Neural cell (in vitro differentiated cells): Measurements from ENCODE around the gene SOAT1.

ENCODE experiments used
- RAD21 ChIP-seq: fragments of 450-650 bp; conservative IDR thresholded peaks from 2 replicates; pipeline ENCODE4 v1.6.1; 2014; ENCODE audit warnings: antibody characterized with exemption, mild to moderate bottlenecking, moderate library complexity
- TAF1 ChIP-seq: IDR thresholded peaks from 2 replicates; pipeline ENCODE4 v1.6.1; 2012; ENCODE audit warnings: low read depth
- TF ChIP-seq, protein P1 (sequence below): fragments of 450-650 bp; IDR thresholded peaks from 2 replicates; pipeline ENCODE4 v1.5.1; 2014; ENCODE audit warnings: antibody characterized with exemption, mild to moderate bottlenecking, moderate library complexity; ENCODE audit not compliant: poor library complexity, severe bottlenecking
- TF ChIP-seq, protein P2 (sequence below): IDR thresholded peaks from 2 replicates; pipeline ENCODE4 v1.6.1; 2012; ENCODE audit warnings: borderline replicate concordance

DNA sequence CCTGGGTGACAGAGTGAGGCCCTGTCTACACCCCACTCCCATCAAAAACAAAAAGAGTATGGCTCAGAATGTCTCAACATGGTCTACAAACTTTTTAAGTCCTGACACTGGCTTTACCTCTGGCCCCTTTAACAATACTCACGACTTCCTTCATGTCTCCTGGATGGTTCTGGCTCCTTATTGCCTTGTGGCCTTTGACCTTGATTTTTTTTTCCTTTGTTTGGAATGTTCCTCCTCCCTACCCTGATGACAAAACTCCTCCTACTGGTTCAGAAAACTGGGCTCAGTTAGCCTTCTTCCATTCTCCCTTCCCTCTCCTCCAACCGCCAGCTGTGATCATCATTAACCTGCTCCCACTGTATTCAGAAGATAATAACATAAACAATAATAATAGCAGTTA, 4.6 kb upstream of the SOAT1 start:
- TF ChIP-seq, protein P1, sequence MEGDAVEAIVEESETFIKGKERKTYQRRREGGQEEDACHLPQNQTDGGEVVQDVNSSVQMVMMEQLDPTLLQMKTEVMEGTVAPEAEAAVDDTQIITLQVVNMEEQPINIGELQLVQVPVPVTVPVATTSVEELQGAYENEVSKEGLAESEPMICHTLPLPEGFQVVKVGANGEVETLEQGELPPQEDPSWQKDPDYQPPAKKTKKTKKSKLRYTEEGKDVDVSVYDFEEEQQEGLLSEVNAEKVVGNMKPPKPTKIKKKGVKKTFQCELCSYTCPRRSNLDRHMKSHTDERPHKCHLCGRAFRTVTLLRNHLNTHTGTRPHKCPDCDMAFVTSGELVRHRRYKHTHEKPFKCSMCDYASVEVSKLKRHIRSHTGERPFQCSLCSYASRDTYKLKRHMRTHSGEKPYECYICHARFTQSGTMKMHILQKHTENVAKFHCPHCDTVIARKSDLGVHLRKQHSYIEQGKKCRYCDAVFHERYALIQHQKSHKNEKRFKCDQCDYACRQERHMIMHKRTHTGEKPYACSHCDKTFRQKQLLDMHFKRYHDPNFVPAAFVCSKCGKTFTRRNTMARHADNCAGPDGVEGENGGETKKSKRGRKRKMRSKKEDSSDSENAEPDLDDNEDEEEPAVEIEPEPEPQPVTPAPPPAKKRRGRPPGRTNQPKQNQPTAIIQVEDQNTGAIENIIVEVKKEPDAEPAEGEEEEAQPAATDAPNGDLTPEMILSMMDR = no peak
- TF ChIP-seq, protein P2, sequence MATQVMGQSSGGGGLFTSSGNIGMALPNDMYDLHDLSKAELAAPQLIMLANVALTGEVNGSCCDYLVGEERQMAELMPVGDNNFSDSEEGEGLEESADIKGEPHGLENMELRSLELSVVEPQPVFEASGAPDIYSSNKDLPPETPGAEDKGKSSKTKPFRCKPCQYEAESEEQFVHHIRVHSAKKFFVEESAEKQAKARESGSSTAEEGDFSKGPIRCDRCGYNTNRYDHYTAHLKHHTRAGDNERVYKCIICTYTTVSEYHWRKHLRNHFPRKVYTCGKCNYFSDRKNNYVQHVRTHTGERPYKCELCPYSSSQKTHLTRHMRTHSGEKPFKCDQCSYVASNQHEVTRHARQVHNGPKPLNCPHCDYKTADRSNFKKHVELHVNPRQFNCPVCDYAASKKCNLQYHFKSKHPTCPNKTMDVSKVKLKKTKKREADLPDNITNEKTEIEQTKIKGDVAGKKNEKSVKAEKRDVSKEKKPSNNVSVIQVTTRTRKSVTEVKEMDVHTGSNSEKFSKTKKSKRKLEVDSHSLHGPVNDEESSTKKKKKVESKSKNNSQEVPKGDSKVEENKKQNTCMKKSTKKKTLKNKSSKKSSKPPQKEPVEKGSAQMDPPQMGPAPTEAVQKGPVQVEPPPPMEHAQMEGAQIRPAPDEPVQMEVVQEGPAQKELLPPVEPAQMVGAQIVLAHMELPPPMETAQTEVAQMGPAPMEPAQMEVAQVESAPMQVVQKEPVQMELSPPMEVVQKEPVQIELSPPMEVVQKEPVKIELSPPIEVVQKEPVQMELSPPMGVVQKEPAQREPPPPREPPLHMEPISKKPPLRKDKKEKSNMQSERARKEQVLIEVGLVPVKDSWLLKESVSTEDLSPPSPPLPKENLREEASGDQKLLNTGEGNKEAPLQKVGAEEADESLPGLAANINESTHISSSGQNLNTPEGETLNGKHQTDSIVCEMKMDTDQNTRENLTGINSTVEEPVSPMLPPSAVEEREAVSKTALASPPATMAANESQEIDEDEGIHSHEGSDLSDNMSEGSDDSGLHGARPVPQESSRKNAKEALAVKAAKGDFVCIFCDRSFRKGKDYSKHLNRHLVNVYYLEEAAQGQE = no peak
- TF ChIP-seq RAD21 = no peak
- no peak for TF ChIP-seq TAF1
